ENCODE measurements around the gene EVX2.

DNA sequence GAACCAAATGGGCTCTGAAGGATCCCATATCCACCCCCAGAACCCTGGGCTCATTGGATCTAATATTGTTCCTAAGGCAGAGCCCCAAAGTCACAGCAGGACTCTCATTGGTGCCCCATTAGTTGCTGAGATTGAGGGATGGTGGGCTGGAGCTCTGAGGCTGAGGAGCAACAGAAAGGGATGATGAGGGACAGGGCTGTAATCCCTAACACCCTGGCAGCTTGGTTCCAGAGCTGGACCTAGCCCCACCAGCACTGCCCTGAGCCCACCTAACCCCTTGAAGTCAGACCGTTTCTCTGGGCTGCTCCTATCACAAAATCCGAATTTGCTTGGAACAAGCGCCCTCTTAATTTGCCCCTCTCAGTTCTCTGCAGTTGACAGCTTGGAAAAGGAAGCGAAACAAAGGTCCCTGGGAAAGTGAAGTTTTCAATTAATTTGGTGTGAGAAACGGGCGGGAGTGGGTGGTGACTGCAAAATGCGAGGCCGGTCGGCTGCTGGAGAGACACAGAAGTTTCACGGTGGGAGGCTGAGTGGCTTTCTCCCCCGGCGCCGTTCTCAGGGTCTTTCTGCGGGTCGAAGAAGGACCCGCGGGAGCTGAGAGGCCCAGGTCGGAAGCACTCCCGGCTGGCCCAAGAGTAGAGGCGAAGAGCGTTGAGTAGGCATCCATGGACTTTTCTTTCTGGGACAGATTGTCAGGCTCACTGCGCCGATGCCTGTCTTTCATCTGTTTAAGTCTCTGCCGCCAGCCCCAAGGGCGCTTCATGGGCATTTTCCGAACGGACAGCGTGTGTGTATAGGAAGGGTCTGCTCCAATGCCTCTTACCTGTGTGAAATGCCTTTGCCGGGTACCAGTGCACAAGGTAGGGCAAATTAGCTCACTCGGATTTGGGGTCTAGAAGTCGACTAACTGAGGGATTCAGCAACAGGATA, 7.8 kb upstream of the EVX2 start:
- TF ChIP-seq, protein P1, sequence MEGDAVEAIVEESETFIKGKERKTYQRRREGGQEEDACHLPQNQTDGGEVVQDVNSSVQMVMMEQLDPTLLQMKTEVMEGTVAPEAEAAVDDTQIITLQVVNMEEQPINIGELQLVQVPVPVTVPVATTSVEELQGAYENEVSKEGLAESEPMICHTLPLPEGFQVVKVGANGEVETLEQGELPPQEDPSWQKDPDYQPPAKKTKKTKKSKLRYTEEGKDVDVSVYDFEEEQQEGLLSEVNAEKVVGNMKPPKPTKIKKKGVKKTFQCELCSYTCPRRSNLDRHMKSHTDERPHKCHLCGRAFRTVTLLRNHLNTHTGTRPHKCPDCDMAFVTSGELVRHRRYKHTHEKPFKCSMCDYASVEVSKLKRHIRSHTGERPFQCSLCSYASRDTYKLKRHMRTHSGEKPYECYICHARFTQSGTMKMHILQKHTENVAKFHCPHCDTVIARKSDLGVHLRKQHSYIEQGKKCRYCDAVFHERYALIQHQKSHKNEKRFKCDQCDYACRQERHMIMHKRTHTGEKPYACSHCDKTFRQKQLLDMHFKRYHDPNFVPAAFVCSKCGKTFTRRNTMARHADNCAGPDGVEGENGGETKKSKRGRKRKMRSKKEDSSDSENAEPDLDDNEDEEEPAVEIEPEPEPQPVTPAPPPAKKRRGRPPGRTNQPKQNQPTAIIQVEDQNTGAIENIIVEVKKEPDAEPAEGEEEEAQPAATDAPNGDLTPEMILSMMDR (conservative IDR thresholded peaks at IDR 0.05), result no peak
- TF ChIP-seq EZH2 (IDR thresholded peaks at IDR 0.05; ENCODE audit: low read depth), result no peak
